WERI-Rb-1 (cell line): ENCODE data around the gene SAP30.

Experiments used
- DNase-seq: peaks from one replicate; pipeline ENCODE4 v3.0.0-alpha.2; 2020
- H3K27ac ChIP-seq: fragments of 250-450 bp; sonication (Bioruptor Pico); 2 replicates; pipeline ENCODE4 v1.5.1; 2020; ENCODE audit warnings: mild to moderate bottlenecking, moderate library complexity
- H3K27me3 ChIP-seq: fragments of 250-450 bp; sonication (Bioruptor Pico); 2 replicates; pipeline ENCODE4 v1.5.1; 2021; ENCODE audit warnings: mild to moderate bottlenecking, low read depth, moderate library complexity; ENCODE audit not compliant: insufficient read depth, severe bottlenecking
- H3K36me3 ChIP-seq: fragments of 250-450 bp; sonication (Bioruptor Pico); 2 replicates; pipeline ENCODE4 v1.5.1; 2020; ENCODE audit warnings: mild to moderate bottlenecking, moderate library complexity
- H3K4me3 ChIP-seq: 2 replicates; pipeline ENCODE4 v1.5.1; 2011; ENCODE audit warnings: low read depth, mild to moderate bottlenecking, control low read depth, low read length
- H3K9me3 ChIP-seq: fragments of 250-450 bp; sonication (Bioruptor Pico); 2 replicates; pipeline ENCODE4 v1.5.1; 2021; ENCODE audit warnings: mild to moderate bottlenecking, moderate library complexity; ENCODE audit not compliant: severe bottlenecking
- CTCF ChIP-seq: IDR thresholded peaks from 2 replicates; pipeline ENCODE4 v1.5.1; 2011; ENCODE audit warnings: low read depth, mild to moderate bottlenecking, control low read depth, inconsistent platforms, low read length

The SAP30 gene

GRCh38 chr4:173370477-173371291, at the start of gene SAP30:
Gene SAP30, plus strand, starts transcription at chr4:173370954. Its CDS starts 229 bp downstream, at chr4:173371183.
- Histone ChIP-seq H3K27ac (peak within 1 kb of the TSS; percentile 92), H3K9me3 (no peaks in the 10 kb centered on the region), H3K4me3 (peak within 1 kb of the TSS; percentile 90), H3K36me3 (peaks cover 24% of the 10 kb centered on the region), H3K27me3 (no peaks in the 10 kb centered on the region)
- TF ChIP-seq CTCF: no peak
- DNase-seq: peak; percentile 99

GRCh38 chr4:173325007-173325736, 45.6 kb upstream of the SAP30 start:
- H3K36me3 ChIP-seq: peaks cover 43% of the 10 kb centered on the region
- no peak overlapping the region for H3K27ac ChIP-seq
- H3K4me3 ChIP-seq: no peak overlapping the region
- no peaks in the 10 kb centered on the region for H3K9me3 ChIP-seq
- no peak for TF ChIP-seq CTCF
- DNase-seq: no peak
- H3K27me3 ChIP-seq: no peaks in the 10 kb centered on the region

- DNase-seq: no peak
- TF ChIP-seq CTCF: no peak
- Histone ChIP-seq H3K9me3 (no peaks in the 10 kb centered on the region), H3K36me3 (peaks cover 72% of the 10 kb centered on the region), H3K4me3 (no peak overlapping the region), H3K27me3 (no peaks in the 10 kb centered on the region), H3K27ac (no peak overlapping the region)
Measured at GRCh38 chr4:173328236-173328901, 42.4 kb upstream of the SAP30 start.

GRCh38 chr4:173330590-173330989, 40.2 kb upstream of the SAP30 start:
- no peaks in the 10 kb centered on the region for H3K27me3 ChIP-seq
- no peak for DNase-seq
- peaks cover 81% of the 10 kb centered on the region for H3K36me3 ChIP-seq
- TF ChIP-seq CTCF: no peak
- no peak overlapping the region for H3K4me3 ChIP-seq
- no peaks in the 10 kb centered on the region for H3K9me3 ChIP-seq
- H3K27ac ChIP-seq: peak overlapping the region; percentile 13

- H3K4me3 ChIP-seq: peak overlapping the region; percentile 83
- H3K27me3 ChIP-seq: no peaks in the 10 kb centered on the region
- peak overlapping the region; percentile 99; the same call in 1 of the 2 replicates for H3K27ac ChIP-seq
- no peak for DNase-seq
- peaks cover 70% of the 10 kb centered on the region for H3K36me3 ChIP-seq
- TF ChIP-seq CTCF: no peak
- no peaks in the 10 kb centered on the region for H3K9me3 ChIP-seq
Measured at GRCh38 chr4:173332021-173332487, 38.7 kb upstream of the SAP30 start.
